GM21528 (cell line): ENCODE measurements around the gene EFCAB8.
"Not testable (repeated sequence)": the region's sequence is repeated elsewhere in the genome, so short reads cannot be mapped to it uniquely, and the experiment has no call there.

Experiments used
- ATAC-seq: cut with Tn5 transposase; IDR thresholded peaks from one replicate; pipeline ENCODE4 v1.9.1; 2021; ENCODE audit warnings: mild to moderate bottlenecking, moderate library complexity; ENCODE audit not compliant: unreplicated experiment, low FRiP score

The EFCAB8 gene

DNA sequence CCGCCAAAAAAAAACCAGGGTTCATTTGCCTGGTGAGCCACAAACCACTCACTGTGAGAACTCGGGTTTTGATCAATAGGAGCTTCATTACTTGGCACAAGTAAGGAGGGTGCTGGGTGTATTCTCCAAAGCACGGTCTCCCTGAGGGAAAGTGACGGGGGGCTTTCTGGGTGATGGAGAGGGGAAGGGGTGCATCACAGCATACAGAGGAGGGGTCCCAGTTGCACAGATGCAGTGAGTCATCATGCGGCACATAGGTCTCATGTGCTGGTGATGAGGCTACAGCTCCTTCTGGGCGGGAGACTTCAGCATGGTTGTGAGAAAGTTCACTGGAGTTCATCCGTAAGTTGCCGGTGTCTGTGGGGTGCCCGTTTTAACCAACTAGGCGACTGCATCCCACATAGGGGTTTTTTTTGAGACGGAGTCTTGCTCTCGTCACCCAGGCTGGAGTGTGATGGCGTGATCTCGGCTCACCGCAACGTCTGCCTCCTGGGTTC, 109.3 kb downstream of the EFCAB8 start:
- ATAC-seq: no peak

DNA sequence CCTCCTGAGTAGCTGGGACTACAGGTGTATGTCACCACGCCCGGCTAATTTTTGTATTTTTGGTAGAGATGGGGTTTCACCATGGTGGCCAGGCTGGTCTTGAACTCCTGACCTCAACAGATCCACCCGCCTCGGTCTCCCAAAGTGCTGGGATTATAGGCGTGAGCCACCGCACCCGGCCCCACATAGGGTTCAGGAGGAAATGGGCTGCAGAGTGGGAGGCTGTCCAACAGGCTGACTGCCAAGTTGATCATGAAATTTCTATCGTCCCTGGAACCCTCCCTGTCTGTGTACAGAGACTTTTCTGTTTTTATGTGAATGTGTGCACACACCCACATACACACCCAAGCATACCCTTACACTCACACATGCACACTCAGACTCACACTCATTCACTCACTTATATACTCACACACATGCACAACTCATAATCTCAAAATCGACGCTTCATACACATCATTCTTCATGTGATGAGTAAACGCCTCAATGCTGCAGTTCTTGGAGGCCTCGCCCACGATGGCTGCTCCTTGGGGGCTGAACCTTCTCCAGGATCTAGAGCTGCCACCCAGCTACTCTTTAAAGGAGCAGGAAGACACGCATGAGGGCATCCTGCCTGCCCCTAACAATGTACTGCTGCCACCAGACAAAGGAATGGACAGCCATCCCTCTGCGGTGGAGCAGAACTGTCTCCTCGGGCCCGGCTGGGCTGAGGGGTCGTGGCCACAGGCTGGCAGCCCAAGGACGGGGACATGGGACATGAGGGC, 109.9 kb downstream of the EFCAB8 start:
- ATAC-seq: no peak

- ATAC-seq: no peak
Observed at GRCh38 chr20:32969356-32970114, 110.8 kb downstream of the EFCAB8 start.

GRCh38 chr20:32970115-32970972, 111.6 kb downstream of the EFCAB8 start:
- ATAC-seq: no peak

- no peak for ATAC-seq
Observed at GRCh38 chr20:32970973-32971300, 112.2 kb downstream of the EFCAB8 start.

DNA sequence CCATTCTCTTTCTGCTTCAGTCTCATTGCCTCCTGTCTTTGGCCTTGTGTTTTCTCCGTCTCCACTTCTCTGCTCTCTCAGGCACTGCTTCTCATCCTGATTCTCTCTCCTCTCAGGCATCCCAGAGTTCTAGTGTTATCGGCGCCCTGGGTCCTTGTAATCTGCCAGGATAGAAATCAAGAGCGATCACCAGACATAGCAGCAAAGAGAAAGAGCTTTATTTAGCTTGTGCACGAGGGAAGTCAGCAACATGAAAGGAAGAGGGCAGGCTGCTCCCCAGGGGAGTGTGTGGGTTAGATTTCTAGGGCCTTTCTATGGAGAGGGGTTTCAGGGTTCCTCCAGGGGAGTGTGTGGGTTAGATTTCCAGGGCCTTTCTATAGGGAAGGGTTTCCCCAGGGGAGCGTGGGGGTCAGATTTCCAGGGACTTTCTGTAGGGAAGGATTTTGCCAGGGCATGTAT, 113.0 kb downstream of the EFCAB8 start:
- ATAC-seq: peak; percentile 15

DNA sequence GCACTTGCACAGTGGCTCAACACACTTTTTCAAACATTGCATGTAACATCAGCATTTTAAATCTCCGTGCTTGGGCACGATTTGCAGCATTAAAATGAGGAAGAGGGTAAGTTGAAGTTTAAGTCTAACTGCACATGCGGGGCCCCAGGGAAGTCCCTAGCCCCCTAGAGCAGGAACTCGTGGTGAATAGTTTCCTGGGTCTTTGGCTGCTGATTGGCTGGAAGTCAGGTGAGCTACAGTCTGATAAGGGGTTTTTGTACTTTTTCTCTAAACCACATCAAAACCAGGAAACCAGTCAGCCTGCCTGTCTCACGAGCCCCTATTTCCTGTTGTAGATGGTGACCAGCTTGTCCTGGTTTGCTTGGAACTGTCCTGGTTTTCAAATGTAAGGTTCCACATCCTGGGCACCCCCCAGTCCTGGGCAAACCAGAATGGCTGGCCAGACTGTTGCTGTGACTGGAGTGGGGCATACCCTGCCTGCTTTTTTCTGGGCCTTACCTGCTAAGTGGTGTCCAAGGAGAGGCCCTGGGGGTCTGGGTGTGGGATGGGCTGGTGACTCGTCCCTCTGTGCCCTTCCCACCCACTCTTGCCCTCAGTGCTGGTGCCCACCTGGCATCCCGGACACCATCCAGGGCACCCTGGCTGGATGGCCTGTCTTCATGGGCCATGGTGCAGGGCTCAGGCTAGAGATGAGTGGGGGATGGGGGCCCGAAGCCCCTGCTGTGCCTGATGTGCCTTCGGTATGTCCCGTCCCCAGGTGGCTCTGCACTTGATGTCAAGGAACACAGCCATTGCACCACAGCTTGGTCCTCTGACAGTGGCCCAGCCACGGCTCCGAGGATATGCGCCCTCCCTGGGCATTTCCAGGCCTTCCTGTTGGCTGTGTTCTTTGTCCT, 113.7 kb downstream of the EFCAB8 start:
- ATAC-seq: peak; percentile 74

DNA sequence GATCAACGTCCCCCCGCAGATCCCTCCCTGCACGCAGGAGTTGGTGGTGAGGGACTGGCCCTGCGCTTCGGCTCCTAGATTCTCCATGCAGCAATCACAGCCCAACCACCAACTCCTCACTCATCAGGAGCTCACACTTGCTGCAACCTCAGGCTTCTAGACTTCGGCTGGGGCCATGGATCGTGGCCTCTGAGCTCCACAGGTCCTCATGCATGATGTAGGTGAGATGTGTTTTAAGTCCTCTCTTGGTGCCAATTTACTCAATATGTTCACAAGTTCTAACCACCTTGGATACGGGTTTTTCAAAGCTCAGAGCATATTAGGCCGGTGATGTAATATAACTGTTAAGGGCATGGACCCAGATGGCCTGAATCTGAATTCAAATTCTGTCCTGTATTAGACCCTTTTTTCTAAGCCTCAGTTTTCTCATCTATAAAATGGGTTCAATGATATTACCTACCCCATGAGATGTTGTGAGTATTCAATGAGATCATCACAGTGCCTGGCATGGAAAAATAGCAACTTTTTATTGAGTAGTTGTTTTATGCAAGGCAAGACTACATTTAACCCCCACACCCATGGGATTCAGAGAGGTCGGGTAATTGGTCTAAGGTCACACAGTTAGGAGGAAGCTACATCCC, 114.5 kb downstream of the EFCAB8 start:
- ATAC-seq: no peak

GRCh38 chr20:32974204-32975064, 115.7 kb downstream of the EFCAB8 start:
- not testable (repeated sequence) for ATAC-seq

DNA sequence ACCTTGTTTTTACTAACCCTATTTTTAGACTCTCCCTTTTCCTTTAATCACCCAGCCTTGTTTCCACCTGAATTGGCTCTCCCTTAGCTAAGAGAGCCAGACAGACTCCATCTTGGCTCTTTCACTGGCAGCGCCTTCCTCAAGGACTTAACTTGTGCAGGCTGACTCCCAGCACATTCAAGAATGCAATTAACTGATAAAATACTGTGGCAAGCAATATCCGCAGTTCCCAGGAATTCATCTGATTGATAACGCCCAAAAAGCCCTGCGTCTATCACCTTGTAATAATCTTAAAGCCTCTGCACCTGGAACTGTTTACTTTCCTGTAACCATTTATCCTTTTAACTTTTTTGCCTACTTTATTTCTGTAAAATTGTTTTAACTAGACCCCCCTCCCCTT, 116.4 kb downstream of the EFCAB8 start:
- ATAC-seq: not testable (repeated sequence)

DNA sequence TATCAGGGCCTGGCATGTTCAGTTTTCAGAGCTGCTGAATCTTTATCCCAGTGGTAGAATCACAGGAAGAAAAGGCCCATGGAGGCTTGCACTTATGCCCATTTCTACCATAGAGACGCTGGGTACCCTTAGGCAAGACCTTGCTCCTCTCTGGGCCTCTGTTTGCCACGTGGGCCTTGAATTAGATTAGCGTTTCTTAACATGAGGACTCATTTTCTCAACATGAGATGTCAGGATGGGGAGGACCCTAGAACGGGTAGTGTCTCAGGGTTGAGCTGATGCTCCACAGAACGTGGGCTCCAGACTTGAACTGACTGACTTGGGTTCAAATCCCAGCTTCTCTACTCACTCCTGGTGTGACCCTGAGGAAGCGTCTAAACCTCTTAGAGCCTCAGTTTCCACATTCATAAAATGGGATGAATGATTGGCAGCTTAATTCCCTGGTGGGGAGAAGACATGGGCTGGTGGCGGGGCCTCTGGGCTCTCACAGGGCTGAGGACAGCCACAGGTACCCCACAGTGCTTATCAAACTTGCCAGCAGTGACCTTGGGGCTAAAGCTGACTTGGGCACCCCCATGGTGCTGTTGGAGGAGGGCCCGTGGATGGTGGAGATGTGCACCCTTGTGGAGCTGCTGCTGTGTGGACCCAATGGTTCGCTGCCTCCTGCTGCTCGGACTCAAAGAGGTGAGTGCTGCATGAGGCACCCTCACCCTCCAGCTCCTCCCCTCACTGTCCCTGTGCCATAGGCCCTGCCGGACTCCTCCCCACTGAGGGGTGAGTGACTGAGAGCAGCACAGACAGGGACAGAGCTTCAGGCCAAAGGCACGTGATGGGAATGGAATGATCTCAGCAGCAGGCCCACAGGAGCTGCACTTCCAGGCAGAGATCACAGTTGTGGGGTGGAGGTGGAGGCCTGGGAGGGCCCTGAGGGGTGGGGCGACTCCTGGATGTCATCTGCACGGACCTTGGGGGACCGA, 117.3 kb downstream of the EFCAB8 start:
- ATAC-seq: no peak

DNA sequence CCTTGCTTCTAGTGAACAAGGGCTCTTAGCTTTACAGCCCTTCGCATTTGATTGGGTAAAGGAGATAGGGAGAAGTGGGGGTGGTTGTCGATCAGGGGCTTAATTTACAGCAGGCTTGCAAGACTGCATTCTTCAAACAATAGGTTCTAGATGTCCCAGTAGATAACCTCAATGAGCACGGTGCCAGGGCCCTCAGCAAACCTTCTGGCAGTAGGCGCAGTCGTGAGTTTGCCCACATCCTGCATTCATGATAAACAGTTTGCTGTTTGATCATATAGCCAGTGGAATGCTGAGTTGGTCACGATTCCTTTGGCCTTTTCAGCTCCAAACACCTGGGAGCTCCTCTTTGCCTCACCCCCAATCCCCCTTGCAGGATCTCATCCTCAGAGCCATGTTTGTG, 118.0 kb downstream of the EFCAB8 start:
- no peak for ATAC-seq

- no peak for ATAC-seq
Observed at GRCh38 chr20:32977281-32978008, 118.7 kb downstream of the EFCAB8 start.

DNA sequence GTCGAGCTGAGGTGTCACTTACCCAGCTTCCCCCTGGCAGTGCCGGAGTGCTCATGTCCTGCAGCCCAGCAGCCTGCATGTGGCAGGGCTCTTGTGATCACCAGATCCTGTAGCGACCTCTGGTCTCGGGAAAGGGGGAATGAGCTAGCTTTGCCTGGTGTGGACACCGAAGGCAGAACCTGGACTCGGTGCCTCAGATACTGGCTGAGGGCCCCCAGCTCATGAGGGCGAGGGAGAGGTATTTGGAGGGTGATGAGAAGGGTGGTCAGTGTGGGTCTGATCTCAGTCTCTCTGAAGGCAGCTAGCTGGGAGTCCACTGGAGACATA, 119.2 kb downstream of the EFCAB8 start:
- no peak for ATAC-seq

GRCh38 chr20:32979201-32979998, 120.7 kb downstream of the EFCAB8 start:
- no peak for ATAC-seq
